T-cell (primary cell): ENCODE results near the gene ASB4. TPM values are rescaled to one million over a fixed set of nuclear protein-coding genes. Genes with fewer than 3 reads are reported as not detected.

ENCODE experiments used
- ATAC-seq, 4 experiments: fragments of 200-7000 bp in 3 of 4; fragments of 150-1000 bp in 1 of 4; cut with Tn5 transposase; replicated peaks in 1 of 4; 1 replicate in 3 of 4; 2 replicates in 1 of 4; pipeline ENCODE4 v1.10.0; 2021; ENCODE audit warnings: moderate library complexity in 3 of 4, mild to moderate bottlenecking in 2 of 4, moderate number of reproducible peaks in 1 of 4
- CTCF ChIA-PET, 2 donors: fragments of 300-600 bp; sonication (Branson Sonifier 250); formaldehyde crosslinking; loops; one replicate each; lab custom pipeline; 2022; ENCODE audit warnings: antibody characterized with exemption in 2 of 2; lab: Charles Lee
- POLR2A ChIA-PET, 2 donors: fragments of 300-600 bp; sonication (Branson Sonifier 250); formaldehyde crosslinking; loops; one replicate each; lab custom pipeline; 2022; ENCODE audit warnings: antibody characterized with exemption in 2 of 2; lab: Charles Lee
- DNase-seq, 35 experiments: peaks; one replicate each; pipeline versions ENCODE4 v3.0.0 to v3.0.0-alpha.2; 2013 to 2023
- H3K27ac ChIP-seq: one replicate; pipeline ENCODE4 v1.5.1; 2013; ENCODE audit warnings: low read length
- H3K27me3 ChIP-seq, 2 experiments: replicated peaks in 1 of 2; 1 replicate in 1 of 2; 2 replicates in 1 of 2; pipeline versions ENCODE4 v1.6.1 to v1.7.0; 2013; ENCODE audit warnings: low read length in 1 of 2, mixed read lengths in 1 of 2; ENCODE audit not compliant: control insufficient read depth in 2 of 2, insufficient read depth in 2 of 2; ENCODE audit errors: extremely low read depth in 1 of 2
- H3K36me3 ChIP-seq, 2 donors: 1 replicate in 1 of 2; 2 replicates in 1 of 2; pipeline versions ENCODE4 v1.6.1 to v1.7.0; 2013; ENCODE audit warnings: low read length in 1 of 2; ENCODE audit not compliant: control insufficient read depth in 2 of 2, insufficient read depth in 1 of 2; ENCODE audit errors: extremely low read depth in 1 of 2
- H3K4me1 ChIP-seq, 2 experiments: 1 replicate in 1 of 2; 2 replicates in 1 of 2; pipeline versions ENCODE4 v1.6.1 to v1.7.0; 2013; ENCODE audit warnings: low read length in 2 of 2, mixed read lengths in 1 of 2; ENCODE audit not compliant: insufficient read depth in 2 of 2, control insufficient read depth in 1 of 2; ENCODE audit errors: extremely low read depth in 1 of 2
- H3K4me3 ChIP-seq, 2 donors: 1 replicate in 1 of 2; 2 replicates in 1 of 2; pipeline versions ENCODE4 v1.5.1 to v1.7.0; 2013; ENCODE audit warnings: mild to moderate bottlenecking in 2 of 2, low read length in 1 of 2, moderate library complexity in 1 of 2; ENCODE audit not compliant: control insufficient read depth in 1 of 2; ENCODE audit errors: extremely low read depth in 1 of 2
- H3K9me3 ChIP-seq: 2 replicates; pipeline ENCODE4 v1.7.0; 2013
- H3K27ac Mint-ChIP-seq, 2 donors: one replicate each; pipeline ENCODE4 v1.8.0; 2020 to 2021; ENCODE audit warnings: mild to moderate bottlenecking in 2 of 2, mixed read lengths in 2 of 2
- H3K27me3 Mint-ChIP-seq, 2 donors: one replicate each; pipeline ENCODE4 v1.8.0; 2021 to 2022; ENCODE audit warnings: mixed read lengths in 2 of 2
- H3K36me3 Mint-ChIP-seq: one replicate; pipeline ENCODE4 v1.8.0; 2021; ENCODE audit warnings: mixed read lengths
- H3K4me1 Mint-ChIP-seq, 3 donors: one replicate each; pipeline ENCODE4 v1.8.0; 2020 to 2022; ENCODE audit warnings: mixed read lengths in 3 of 3, mild to moderate bottlenecking in 1 of 3
- H3K4me3 Mint-ChIP-seq, 3 donors: one replicate each; pipeline ENCODE4 v1.8.0; 2020 to 2022; ENCODE audit warnings: mild to moderate bottlenecking in 3 of 3, mixed read lengths in 3 of 3, moderate library complexity in 3 of 3
- H3K9me3 Mint-ChIP-seq, 3 donors: one replicate each; pipeline ENCODE4 v1.8.0; 2020 to 2022; ENCODE audit warnings: mixed read lengths in 3 of 3
- WGBS: methylation state at CpG from one replicate; pipeline ENCODE4 v1.1.5; 2013; ENCODE audit warnings: missing lambda C conversion rate; ENCODE audit not compliant: insufficient coverage; 5-methylcytosine and 5-hydroxymethylcytosine counted together
- total RNA-seq, 35 experiments: library from RNA in 6 of 35; stranded (reverse) in 6 of 35; fragments of 120-200 nt in 1 of 35; gene quantifications; one replicate each; pipeline versions ENCODE4 v1.2.1 to v1.2.4 and lab custom pipeline; 2013 to 2026

Gene ASB4
- total RNA-seq, 5 donors from 2014 or later (not counting 1 experiment from before 2014, with no cell fraction given), result 0.09 TPM; not detected in 4

DNA sequence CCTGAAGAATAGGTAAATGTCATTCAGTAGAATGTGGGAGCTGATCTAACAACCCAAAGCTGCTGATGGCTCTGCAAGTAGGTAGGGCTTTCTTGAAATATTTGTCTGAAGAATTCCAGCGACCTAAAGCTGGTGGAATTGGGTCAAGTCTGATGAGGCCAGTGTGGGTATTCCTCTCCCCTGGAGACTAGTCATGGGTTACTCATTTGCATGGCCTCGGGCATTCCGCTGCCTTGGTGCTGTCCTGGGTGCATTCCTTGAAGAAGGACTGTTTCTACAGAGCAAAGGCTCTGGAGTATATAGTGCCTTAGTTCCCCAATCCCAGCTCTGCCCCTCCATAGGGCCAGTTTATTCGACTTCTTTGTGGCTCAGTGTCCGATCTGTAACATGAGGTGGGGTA is 91.4 kb downstream of the ASB4 start:
- Histone ChIP-seq H3K27me3 (no peaks in the 10 kb centered on the region), H3K36me3 (no peaks in the 10 kb centered on the region), H3K27ac (no peak overlapping the region), H3K4me3 (no peak overlapping the region), H3K9me3 (no peaks in the 10 kb centered on the region), H3K4me1 (no peaks in the 10 kb centered on the region)
- H3K27ac Mint-ChIP-seq, result no peak overlapping the region
- ChIA-PET POLR2A (no interaction called here), CTCF (no interaction called here)
- DNase-seq (no peak), ATAC-seq (no peak)
- no peaks in the 10 kb centered on the region for H3K4me1 Mint-ChIP-seq
- peaks cover 0 to 10% (median 4%) of the 10 kb centered on the region in 3 donors for H3K9me3 Mint-ChIP-seq
- no peak overlapping the region for H3K4me3 Mint-ChIP-seq
- no peaks in the 10 kb centered on the region for H3K36me3 Mint-ChIP-seq
- H3K27me3 Mint-ChIP-seq, result peaks cover 0 to 3% of the 10 kb centered on the region in 2 donors
- WGBS, result 25% methylated on average over 1 of the region's 5 CpGs

DNA sequence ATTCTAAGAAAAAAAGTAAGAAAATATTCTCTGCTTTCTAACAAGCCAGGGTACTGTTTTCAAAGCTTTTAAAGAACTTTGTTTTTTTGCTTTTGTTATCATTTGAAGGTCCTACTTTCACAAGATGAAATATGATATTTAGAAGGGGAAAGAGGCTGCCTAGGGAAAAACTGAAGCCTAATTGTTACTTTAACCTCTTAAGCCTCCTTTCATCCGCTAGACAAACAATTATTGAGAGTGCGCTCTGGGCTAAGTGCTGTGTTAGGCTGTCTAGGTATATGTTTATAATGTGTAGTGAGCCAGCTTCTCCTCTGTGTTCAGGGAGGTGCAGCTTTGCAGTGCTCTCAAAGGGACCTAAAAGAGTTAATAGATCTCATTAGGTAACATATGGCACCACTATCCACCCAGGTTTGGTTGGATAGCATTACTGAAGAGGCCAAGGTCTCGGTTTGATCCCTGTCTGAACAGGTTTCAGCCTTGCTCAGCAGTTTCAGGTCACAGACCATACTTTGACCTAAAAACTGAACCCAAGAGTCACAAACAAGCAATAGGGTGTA is 92.6 kb downstream of the ASB4 start:
- no peaks in the 10 kb centered on the region for H3K9me3 ChIP-seq
- H3K4me1 Mint-ChIP-seq, result no peaks in the 10 kb centered on the region
- ATAC-seq (no peak), DNase-seq (no peak)
- no CpG with 5 or more reads among the region's 3 CpGs for whole genome bisulfite sequencing
- H3K36me3 Mint-ChIP-seq, result no peaks in the 10 kb centered on the region
- H3K9me3 Mint-ChIP-seq, result peaks cover 0 to 5% (median 4%) of the 10 kb centered on the region in 3 donors
- no peaks in the 10 kb centered on the region for H3K27me3 ChIP-seq
- ChIA-PET POLR2A (no interaction called here), CTCF (no interaction called here)
- no peak overlapping the region for H3K27ac Mint-ChIP-seq
- no peaks in the 10 kb centered on the region for H3K36me3 ChIP-seq
- H3K4me1 ChIP-seq, result no peaks in the 10 kb centered on the region
- H3K27me3 Mint-ChIP-seq, result peaks cover 0 to 3% of the 10 kb centered on the region in 2 donors
- H3K4me3 ChIP-seq, result no peak overlapping the region
- no peak overlapping the region for H3K27ac ChIP-seq
- no peak overlapping the region for H3K4me3 Mint-ChIP-seq

DNA sequence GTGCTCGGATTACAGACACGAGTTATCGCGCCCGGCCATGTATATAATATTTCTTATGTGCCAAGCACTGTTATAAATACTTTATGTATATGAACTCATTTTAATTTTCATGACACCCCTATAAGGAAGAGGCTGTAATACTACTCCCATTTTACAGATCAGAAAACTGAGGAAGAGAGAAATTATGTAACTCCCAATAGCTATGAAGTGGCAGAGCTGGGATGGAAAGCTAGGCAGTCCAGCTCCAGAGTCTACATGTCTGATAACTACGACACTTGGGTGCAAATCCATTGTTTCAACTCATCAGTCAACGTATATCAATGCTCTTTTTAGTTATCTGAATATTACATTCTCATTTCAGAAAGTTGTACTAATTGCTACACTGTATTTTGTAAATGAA is 93.6 kb downstream of the ASB4 start:
- H3K4me1 Mint-ChIP-seq, result no peaks in the 10 kb centered on the region
- no peaks in the 10 kb centered on the region for H3K36me3 Mint-ChIP-seq
- CTCF ChIA-PET, result no interaction called here
- no peak overlapping the region for H3K4me3 Mint-ChIP-seq
- Histone ChIP-seq H3K9me3 (no peaks in the 10 kb centered on the region), H3K27me3 (no peaks in the 10 kb centered on the region), H3K4me1 (no peaks in the 10 kb centered on the region), H3K4me3 (no peak overlapping the region), H3K36me3 (no peaks in the 10 kb centered on the region), H3K27ac (no peak overlapping the region)
- no peak overlapping the region for H3K27ac Mint-ChIP-seq
- ATAC-seq, result no peak
- DNase-seq, result no peak
- H3K9me3 Mint-ChIP-seq, result peaks cover 0 to 5% (median 4%) of the 10 kb centered on the region in 3 donors
- WGBS, result no CpG with 5 or more reads among the region's 7 CpGs
- POLR2A ChIA-PET, result no interaction called here
- peaks cover 0 to 3% of the 10 kb centered on the region in 2 donors for H3K27me3 Mint-ChIP-seq

DNA sequence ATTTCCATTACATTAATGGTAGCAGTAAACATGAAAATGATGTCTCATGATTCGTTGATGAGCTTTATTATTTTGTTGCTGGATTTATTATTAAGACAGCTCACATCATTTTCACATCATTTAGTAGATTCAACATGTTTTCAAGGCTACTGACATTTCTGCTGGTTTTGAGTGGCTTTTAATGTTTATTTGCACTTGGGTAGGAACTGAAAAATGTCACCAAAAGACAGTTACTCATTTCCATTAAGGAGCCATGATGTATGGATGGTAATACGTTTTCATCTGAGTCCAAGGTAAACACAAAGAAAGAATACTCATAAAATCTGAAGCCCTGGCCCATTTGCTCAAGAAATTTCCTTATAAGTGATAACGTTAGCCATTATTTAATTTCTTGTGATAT is 95.7 kb downstream of the ASB4 start:
- no peaks in the 10 kb centered on the region for H3K4me1 ChIP-seq
- CTCF ChIA-PET, result no interaction called here
- POLR2A ChIA-PET, result no interaction called here
- Mint-ChIP-seq H3K9me3 (no peaks in the 10 kb centered on the region), H3K36me3 (no peaks in the 10 kb centered on the region), H3K4me3 (no peak overlapping the region), H3K4me1 (no peaks in the 10 kb centered on the region), H3K27me3 (peaks cover 0 to 3% of the 10 kb centered on the region in 2 donors), H3K27ac (no peak overlapping the region)
- H3K27ac ChIP-seq, result no peak overlapping the region
- H3K27me3 ChIP-seq, result no peaks in the 10 kb centered on the region
- no peaks in the 10 kb centered on the region for H3K36me3 ChIP-seq
- no peaks in the 10 kb centered on the region for H3K9me3 ChIP-seq
- H3K4me3 ChIP-seq, result no peak overlapping the region
- no CpG with 5 or more reads among the region's 3 CpGs for WGBS
- ATAC-seq (no peak), DNase-seq (no peak)

DNA sequence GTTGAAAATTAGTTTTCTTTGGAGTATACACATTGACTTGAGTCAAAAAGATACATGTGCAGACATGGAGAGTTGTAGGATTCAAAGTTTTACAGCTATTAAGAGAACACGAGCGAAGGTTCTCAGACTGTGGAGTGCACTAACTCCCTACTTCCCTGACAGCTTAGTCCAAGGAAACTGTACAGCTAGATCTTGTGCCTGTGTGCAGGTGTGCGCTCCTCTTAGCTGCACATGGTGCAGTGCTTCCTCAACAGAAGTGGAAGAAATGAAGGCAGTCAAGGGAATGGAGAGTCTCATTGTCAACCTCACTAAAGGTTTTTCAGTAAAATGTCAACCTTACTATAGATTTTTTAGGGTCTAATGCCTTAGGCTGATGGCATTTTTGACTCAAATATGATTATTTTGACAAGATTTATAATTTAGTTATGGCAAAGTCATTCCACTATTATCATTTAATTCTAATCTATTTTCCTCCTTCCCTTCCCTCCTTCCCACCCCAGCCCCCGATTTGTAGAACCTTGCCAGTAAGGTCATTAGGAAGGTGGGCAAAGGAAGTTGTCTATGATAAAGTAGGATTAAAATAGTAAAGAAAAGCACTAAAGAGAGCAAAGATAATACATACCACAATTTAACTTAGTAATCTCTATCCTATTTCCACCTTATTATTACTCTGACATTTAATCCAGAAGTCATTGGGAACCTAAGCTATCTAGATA is 97.0 kb downstream of the ASB4 start:
- ATAC-seq (no peak), DNase-seq (no peak)
- H3K9me3 ChIP-seq, result no peaks in the 10 kb centered on the region
- Mint-ChIP-seq H3K4me1 (no peaks in the 10 kb centered on the region), H3K4me3 (no peak overlapping the region), H3K27ac (no peak overlapping the region), H3K36me3 (no peaks in the 10 kb centered on the region), H3K27me3 (no peaks in the 10 kb centered on the region), H3K9me3 (no peaks in the 10 kb centered on the region)
- CTCF ChIA-PET, result no interaction called here
- no peak overlapping the region for H3K27ac ChIP-seq
- no CpG with 5 or more reads among the region's 4 CpGs for WGBS
- H3K27me3 ChIP-seq, result no peaks in the 10 kb centered on the region
- no peaks in the 10 kb centered on the region for H3K4me1 ChIP-seq
- no peak overlapping the region for H3K4me3 ChIP-seq
- no peaks in the 10 kb centered on the region for H3K36me3 ChIP-seq
- POLR2A ChIA-PET, result no interaction called here

DNA sequence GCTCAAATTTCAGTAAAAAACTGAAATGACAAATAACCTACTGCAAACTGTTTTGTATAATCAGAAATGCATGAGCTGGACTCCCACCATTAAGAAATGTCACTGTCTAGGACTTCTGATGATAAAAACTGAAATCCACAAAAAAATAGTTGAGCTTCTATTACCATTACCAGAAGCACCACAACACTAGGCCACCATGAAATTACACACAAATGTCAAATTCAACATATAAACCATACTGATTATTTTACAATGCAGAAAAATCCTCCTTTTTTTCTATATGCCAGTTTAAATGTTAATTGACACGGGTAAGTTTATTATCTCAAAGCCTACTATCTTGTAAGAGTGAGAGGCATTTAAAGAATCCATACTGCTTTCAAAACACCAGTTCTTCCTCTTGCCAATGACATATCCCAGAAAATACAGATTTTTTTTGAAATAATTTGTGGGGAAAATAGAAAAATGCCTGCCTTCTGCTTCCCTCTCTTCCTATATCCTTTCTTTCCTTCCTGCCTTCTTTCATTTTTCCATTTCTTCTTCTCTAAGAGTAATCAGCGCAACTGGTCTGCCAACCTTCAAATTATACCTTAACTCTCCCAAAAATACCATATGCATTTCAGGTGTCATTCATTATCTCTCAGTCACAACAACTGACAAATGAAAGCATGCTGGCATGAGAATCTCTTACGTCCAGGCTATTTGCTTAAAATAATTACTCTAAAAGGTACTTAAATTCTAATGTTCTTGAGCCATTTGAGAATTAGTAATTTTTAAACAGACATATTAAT is 98.3 kb downstream of the ASB4 start:
- ATAC-seq (no peak), DNase-seq (no peak)
- Histone ChIP-seq H3K36me3 (no peaks in the 10 kb centered on the region), H3K9me3 (no peaks in the 10 kb centered on the region), H3K4me3 (no peak overlapping the region), H3K4me1 (no peaks in the 10 kb centered on the region), H3K27ac (no peak overlapping the region), H3K27me3 (no peaks in the 10 kb centered on the region)
- no peaks in the 10 kb centered on the region for H3K36me3 Mint-ChIP-seq
- no peak overlapping the region for H3K27ac Mint-ChIP-seq
- H3K27me3 Mint-ChIP-seq, result no peaks in the 10 kb centered on the region
- ChIA-PET CTCF (no interaction called here), POLR2A (no interaction called here)
- H3K4me1 Mint-ChIP-seq, result no peaks in the 10 kb centered on the region
- no peaks in the 10 kb centered on the region for H3K9me3 Mint-ChIP-seq
- WGBS, result no CpG with 5 or more reads among the region's 3 CpGs
- no peak overlapping the region for H3K4me3 Mint-ChIP-seq
